Liver (tissue), 9 donors: Measurements from ENCODE around the gene TOE1. TPM values are rescaled to one million over a fixed set of nuclear protein-coding genes. Genes with fewer than 3 reads are reported as not detected.

Experiments
- DNase-seq: peaks from one replicate; pipeline ENCODE4 v3.0.0-alpha.2; 2017; ENCODE audit warnings: low spot score
- H3K27ac ChIP-seq, 2 donors: one replicate each; pipeline ENCODE4 v1.7.0; 2013; ENCODE audit warnings: inconsistent platforms in 2 of 2, low read length in 2 of 2, control low read depth in 1 of 2, low read depth in 1 of 2, mild to moderate bottlenecking in 1 of 2
- H3K27me3 ChIP-seq, 4 donors: one replicate each; pipeline versions ENCODE4 v1.6.1 to v1.7.0; 2013; ENCODE audit warnings: low read length in 3 of 4, inconsistent platforms in 1 of 4, mild to moderate bottlenecking in 1 of 4, moderate library complexity in 1 of 4; ENCODE audit not compliant: control insufficient read depth in 4 of 4, insufficient read depth in 4 of 4
- H3K36me3 ChIP-seq, 4 donors: one replicate each; pipeline versions ENCODE4 v1.6.1 to v1.7.0; 2013; ENCODE audit warnings: low read length in 3 of 4, mild to moderate bottlenecking in 3 of 4, low read depth in 1 of 4, moderate library complexity in 1 of 4; ENCODE audit not compliant: control insufficient read depth in 4 of 4, insufficient read depth in 3 of 4
- H3K4me1 ChIP-seq, 4 donors: one replicate each; pipeline versions ENCODE4 v1.6.1 to v1.7.0; 2013; ENCODE audit warnings: low read length in 3 of 4, mild to moderate bottlenecking in 3 of 4, moderate library complexity in 1 of 4; ENCODE audit not compliant: control insufficient read depth in 4 of 4, insufficient read depth in 4 of 4
- H3K4me3 ChIP-seq, 3 donors: one replicate each; pipeline versions ENCODE4 v1.6.1 to v1.7.0; 2013; ENCODE audit warnings: low read length in 3 of 3, control low read depth in 1 of 3, low read depth in 1 of 3, mild to moderate bottlenecking in 1 of 3
- H3K9ac ChIP-seq, 2 donors: one replicate each; pipeline ENCODE4 v1.7.0; 2013; ENCODE audit warnings: low read length in 2 of 2, mild to moderate bottlenecking in 2 of 2, moderate library complexity in 2 of 2, control low read depth in 1 of 2, low read depth in 1 of 2
- H3K9me3 ChIP-seq, 4 donors: one replicate each; pipeline versions ENCODE4 v1.6.1 to v1.7.0; 2013; ENCODE audit warnings: low read length in 3 of 4; ENCODE audit not compliant: control insufficient read depth in 4 of 4
- EGR1 ChIP-seq, 2 donors: IDR thresholded peaks; 2 replicates each; pipeline ENCODE4 v1.6.1; 2016 to 2018; ENCODE audit warnings: antibody characterized with exemption in 2 of 2, low read depth in 2 of 2
- FOXA2 ChIP-seq: IDR thresholded peaks from 2 replicates; pipeline ENCODE4 v1.6.1; 2016; ENCODE audit warnings: antibody characterized with exemption
- GABPA ChIP-seq, 2 donors: IDR thresholded peaks in 1 of 2; conservative IDR thresholded peaks in 1 of 2; 2 replicates each; pipeline ENCODE4 v1.6.1; 2016; ENCODE audit warnings: antibody characterized with exemption in 2 of 2, mild to moderate bottlenecking in 1 of 2, moderate library complexity in 1 of 2
- HNF4G ChIP-seq: IDR thresholded peaks from 2 replicates; pipeline ENCODE4 v1.6.1; 2016; ENCODE audit warnings: antibody characterized with exemption
- RAD21 ChIP-seq, 2 donors: IDR thresholded peaks; 2 replicates each; pipeline ENCODE4 v1.6.1; 2016; ENCODE audit warnings: antibody characterized with exemption in 2 of 2, mild to moderate bottlenecking in 2 of 2
- TAF1 ChIP-seq: conservative IDR thresholded peaks from 2 replicates; pipeline ENCODE4 v1.6.1; 2016; ENCODE audit warnings: antibody characterized with exemption, mild to moderate bottlenecking
- WGBS: extraction: QIAGEN DNeasy Blood & Tissue Kit; methylation state at CpG from one replicate; pipeline ENCODE4 v1.1.7; 2013; 5-methylcytosine and 5-hydroxymethylcytosine counted together
- polyA plus RNA-seq, 2 donors: library from polyadenylated mRNA; stranded (reverse) in 1 of 2; unstranded in 1 of 2; fragments of 200-250 nt in 1 of 2; fragments of >200 nt in 1 of 2; fragmentation: Nextera tagmentation in 1 of 2; extraction: Ambion mirVana in 1 of 2; gene quantifications; one replicate each; pipeline versions ENCODE4 v1.2.1 to v1.2.3, GENCODE V29; 2013 to 2015
- total RNA-seq, 2 donors: library from RNA; depleted of rRNA; stranded (reverse); fragments of >200 nt; gene quantifications; one replicate each; pipeline ENCODE4 v1.2.3, GENCODE V29; 2014
- TF ChIP-seq, protein P1 (sequence below): IDR thresholded peaks from 2 replicates; pipeline ENCODE4 v1.6.1; 2016; ENCODE audit warnings: antibody characterized with exemption, mild to moderate bottlenecking
- TF ChIP-seq, protein P2 (sequence below): IDR thresholded peaks from 2 replicates; pipeline ENCODE4 v1.6.1; 2016; ENCODE audit warnings: antibody characterized with exemption
- TF ChIP-seq, protein P3 (sequence below): fragments of 150-350 bp; IDR thresholded peaks from 2 replicates; pipeline ENCODE4 v1.5.1; 2017; ENCODE audit warnings: improper control_type of control experiment, low read depth, low read length; ENCODE audit not compliant: missing input control
- TF ChIP-seq, protein P4 (sequence below): IDR thresholded peaks from 2 replicates; pipeline ENCODE4 v1.6.1; 2016; ENCODE audit warnings: antibody characterized with exemption
- donor health status: healthy.
- donor health status: healthy.
- donor health status: healthy.
- donor health status: healthy.
- donor health status: healthy.

The TOE1 gene
- total and polyA plus RNA-seq, 4 donors, result 3.5 to 9.1 (median 5.8) TPM

DNA sequence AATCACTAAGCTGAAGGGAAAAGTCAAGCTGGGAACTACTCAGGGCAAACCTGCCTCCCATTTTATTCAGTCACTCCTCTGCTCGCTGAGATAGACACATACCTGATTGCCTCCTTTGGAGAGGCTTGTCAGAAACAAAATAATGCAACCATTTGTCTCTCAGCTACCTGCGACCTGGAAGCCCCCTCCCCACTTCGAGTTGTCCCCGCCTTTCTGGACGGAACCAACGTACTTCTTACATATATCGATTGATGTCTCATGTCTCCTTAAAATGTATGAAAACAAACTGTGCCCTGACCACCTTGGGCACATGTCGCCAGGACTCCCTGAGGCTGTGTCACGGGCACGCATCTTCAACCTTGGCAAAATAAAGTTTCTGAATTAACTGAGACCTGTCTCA is 34.7 kb upstream of the TOE1 start:
- no peaks in the 10 kb centered on the region for H3K9me3 ChIP-seq
- no peak for DNase-seq
- no peak overlapping the region for H3K4me3 ChIP-seq
- no peaks in the 10 kb centered on the region for H3K27me3 ChIP-seq
- peaks cover 3 to 17% (median 10%) of the 10 kb centered on the region in 4 donors for H3K4me1 ChIP-seq
- TF ChIP-seq FOXA2, result no peak
- TF ChIP-seq TAF1, result no peak
- TF ChIP-seq RAD21 (IDR thresholded peaks at IDR 0.05), result no peak
- TF ChIP-seq GABPA (IDR thresholded peaks at IDR 0.05 in 1 of 2, conservative IDR thresholded peaks at IDR 0.05 in 1 of 2), result no peak
- TF ChIP-seq, protein P1, sequence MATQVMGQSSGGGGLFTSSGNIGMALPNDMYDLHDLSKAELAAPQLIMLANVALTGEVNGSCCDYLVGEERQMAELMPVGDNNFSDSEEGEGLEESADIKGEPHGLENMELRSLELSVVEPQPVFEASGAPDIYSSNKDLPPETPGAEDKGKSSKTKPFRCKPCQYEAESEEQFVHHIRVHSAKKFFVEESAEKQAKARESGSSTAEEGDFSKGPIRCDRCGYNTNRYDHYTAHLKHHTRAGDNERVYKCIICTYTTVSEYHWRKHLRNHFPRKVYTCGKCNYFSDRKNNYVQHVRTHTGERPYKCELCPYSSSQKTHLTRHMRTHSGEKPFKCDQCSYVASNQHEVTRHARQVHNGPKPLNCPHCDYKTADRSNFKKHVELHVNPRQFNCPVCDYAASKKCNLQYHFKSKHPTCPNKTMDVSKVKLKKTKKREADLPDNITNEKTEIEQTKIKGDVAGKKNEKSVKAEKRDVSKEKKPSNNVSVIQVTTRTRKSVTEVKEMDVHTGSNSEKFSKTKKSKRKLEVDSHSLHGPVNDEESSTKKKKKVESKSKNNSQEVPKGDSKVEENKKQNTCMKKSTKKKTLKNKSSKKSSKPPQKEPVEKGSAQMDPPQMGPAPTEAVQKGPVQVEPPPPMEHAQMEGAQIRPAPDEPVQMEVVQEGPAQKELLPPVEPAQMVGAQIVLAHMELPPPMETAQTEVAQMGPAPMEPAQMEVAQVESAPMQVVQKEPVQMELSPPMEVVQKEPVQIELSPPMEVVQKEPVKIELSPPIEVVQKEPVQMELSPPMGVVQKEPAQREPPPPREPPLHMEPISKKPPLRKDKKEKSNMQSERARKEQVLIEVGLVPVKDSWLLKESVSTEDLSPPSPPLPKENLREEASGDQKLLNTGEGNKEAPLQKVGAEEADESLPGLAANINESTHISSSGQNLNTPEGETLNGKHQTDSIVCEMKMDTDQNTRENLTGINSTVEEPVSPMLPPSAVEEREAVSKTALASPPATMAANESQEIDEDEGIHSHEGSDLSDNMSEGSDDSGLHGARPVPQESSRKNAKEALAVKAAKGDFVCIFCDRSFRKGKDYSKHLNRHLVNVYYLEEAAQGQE, result no peak
- TF ChIP-seq HNF4G, result no peak
- TF ChIP-seq, protein P2, sequence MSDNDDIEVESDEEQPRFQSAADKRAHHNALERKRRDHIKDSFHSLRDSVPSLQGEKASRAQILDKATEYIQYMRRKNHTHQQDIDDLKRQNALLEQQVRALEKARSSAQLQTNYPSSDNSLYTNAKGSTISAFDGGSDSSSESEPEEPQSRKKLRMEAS, result no peak
- TF ChIP-seq EGR1 (IDR thresholded peaks at IDR 0.05; ENCODE audit: low read depth in 2 of 2), result no peak
- H3K9ac ChIP-seq, result no peak overlapping the region
- H3K27ac ChIP-seq, result no peak overlapping the region
- H3K36me3 ChIP-seq, result no peaks in the 10 kb centered on the region
- WGBS, result 92% methylated on average over 10 of the region's 10 CpGs

DNA sequence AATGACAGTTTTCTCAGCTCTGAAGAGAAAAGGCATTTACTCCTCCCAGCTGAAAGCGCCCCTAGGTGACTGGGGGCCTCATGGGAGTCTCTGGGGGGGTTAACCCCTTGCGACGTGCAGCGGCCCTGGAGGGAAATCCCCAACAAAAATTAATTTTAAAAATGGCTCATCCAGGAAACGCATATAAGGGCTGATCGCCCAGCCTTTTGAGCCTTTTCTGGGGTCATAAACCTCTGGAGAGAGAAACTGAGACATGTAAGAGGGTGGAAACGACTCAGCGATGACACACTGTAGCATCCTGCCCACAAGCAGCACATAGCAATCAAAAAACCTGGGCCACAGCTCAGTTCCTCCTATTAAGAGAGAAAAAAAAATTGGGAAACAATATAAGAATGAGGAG is 33.7 kb upstream of the TOE1 start:
- WGBS, result 71% methylated on average over 8 of the region's 8 CpGs
- Histone ChIP-seq H3K27ac (no peak overlapping the region), H3K9ac (no peak overlapping the region), H3K4me1 (peaks cover 3 to 17% (median 8%) of the 10 kb centered on the region in 4 donors), H3K9me3 (no peaks in the 10 kb centered on the region), H3K4me3 (no peak overlapping the region), H3K36me3 (no peaks in the 10 kb centered on the region), H3K27me3 (no peaks in the 10 kb centered on the region)
- TF ChIP-seq, protein P3, sequence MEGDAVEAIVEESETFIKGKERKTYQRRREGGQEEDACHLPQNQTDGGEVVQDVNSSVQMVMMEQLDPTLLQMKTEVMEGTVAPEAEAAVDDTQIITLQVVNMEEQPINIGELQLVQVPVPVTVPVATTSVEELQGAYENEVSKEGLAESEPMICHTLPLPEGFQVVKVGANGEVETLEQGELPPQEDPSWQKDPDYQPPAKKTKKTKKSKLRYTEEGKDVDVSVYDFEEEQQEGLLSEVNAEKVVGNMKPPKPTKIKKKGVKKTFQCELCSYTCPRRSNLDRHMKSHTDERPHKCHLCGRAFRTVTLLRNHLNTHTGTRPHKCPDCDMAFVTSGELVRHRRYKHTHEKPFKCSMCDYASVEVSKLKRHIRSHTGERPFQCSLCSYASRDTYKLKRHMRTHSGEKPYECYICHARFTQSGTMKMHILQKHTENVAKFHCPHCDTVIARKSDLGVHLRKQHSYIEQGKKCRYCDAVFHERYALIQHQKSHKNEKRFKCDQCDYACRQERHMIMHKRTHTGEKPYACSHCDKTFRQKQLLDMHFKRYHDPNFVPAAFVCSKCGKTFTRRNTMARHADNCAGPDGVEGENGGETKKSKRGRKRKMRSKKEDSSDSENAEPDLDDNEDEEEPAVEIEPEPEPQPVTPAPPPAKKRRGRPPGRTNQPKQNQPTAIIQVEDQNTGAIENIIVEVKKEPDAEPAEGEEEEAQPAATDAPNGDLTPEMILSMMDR, result no peak
- DNase-seq, result no peak

DNA sequence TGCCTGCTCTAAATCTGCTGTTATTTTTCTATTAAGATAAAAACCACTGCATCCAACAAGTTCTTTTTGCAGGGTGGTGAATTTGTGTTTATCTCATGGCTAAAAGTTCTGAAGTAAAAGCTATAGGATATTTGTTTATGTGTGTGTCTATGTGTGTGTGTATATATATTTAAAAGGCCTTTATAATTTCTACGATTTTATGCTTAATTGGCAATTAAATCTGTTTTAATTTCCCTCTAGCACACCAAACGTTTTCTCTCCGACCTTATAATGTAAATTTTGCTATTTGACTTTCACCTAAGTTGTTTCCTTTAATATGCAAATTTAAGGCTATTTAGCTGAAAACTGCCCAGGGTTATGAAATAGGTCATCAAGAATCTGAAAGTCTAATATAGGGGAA is 33.1 kb upstream of the TOE1 start:
- Histone ChIP-seq H3K36me3 (no peaks in the 10 kb centered on the region), H3K4me1 (peaks cover 3 to 17% (median 8%) of the 10 kb centered on the region in 4 donors), H3K9ac (no peak overlapping the region), H3K27me3 (no peaks in the 10 kb centered on the region), H3K4me3 (no peak overlapping the region), H3K9me3 (no peaks in the 10 kb centered on the region), H3K27ac (no peak overlapping the region)
- no peak for DNase-seq
- TF ChIP-seq, protein P4, sequence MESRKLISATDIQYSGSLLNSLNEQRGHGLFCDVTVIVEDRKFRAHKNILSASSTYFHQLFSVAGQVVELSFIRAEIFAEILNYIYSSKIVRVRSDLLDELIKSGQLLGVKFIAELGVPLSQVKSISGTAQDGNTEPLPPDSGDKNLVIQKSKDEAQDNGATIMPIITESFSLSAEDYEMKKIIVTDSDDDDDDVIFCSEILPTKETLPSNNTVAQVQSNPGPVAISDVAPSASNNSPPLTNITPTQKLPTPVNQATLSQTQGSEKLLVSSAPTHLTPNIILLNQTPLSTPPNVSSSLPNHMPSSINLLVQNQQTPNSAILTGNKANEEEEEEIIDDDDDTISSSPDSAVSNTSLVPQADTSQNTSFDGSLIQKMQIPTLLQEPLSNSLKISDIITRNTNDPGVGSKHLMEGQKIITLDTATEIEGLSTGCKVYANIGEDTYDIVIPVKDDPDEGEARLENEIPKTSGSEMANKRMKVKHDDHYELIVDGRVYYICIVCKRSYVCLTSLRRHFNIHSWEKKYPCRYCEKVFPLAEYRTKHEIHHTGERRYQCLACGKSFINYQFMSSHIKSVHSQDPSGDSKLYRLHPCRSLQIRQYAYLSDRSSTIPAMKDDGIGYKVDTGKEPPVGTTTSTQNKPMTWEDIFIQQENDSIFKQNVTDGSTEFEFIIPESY, result no peak
- WGBS, result 83% methylated on average over 3 of the region's 3 CpGs
